Fibroblast of pulmonary artery (primary cell): ENCODE results near the gene SLC16A6.

ENCODE experiments used
- DNase-seq: peaks from one replicate; pipeline ENCODE4 v3.0.0-alpha.2; 2010; ENCODE audit warnings: low read depth
- H3K4me3 ChIP-seq: replicated peaks from 2 replicates; pipeline ENCODE4 v1.5.1; 2011; ENCODE audit warnings: low read depth, mild to moderate bottlenecking, control low read depth, low read length, moderate library complexity
- CTCF ChIP-seq: IDR thresholded peaks from 2 replicates; pipeline ENCODE4 v1.5.1; 2011; ENCODE audit warnings: mild to moderate bottlenecking, control low read depth, low read length, inconsistent platforms; ENCODE audit errors: missing control alignments

Gene SLC16A6

GRCh38 chr17:68249354-68249765 is 41.6 kb downstream of the SLC16A6 start:
- DNase-seq = no peak
- TF ChIP-seq CTCF = no peak
- H3K4me3 ChIP-seq = no peak overlapping the region

- peak overlapping the region; percentile 79 for H3K4me3 ChIP-seq
- DNase-seq = no peak
- TF ChIP-seq CTCF = no peak
These were observed 42.0 kb downstream of the SLC16A6 start for GRCh38 chr17:68248891-68249290.

GRCh38 chr17:68248199-68248825 is 42.6 kb downstream of the SLC16A6 start:
- peak; percentile 73 for DNase-seq
- H3K4me3 ChIP-seq = peak overlapping the region; percentile 79
- no peak for TF ChIP-seq CTCF

DNA sequence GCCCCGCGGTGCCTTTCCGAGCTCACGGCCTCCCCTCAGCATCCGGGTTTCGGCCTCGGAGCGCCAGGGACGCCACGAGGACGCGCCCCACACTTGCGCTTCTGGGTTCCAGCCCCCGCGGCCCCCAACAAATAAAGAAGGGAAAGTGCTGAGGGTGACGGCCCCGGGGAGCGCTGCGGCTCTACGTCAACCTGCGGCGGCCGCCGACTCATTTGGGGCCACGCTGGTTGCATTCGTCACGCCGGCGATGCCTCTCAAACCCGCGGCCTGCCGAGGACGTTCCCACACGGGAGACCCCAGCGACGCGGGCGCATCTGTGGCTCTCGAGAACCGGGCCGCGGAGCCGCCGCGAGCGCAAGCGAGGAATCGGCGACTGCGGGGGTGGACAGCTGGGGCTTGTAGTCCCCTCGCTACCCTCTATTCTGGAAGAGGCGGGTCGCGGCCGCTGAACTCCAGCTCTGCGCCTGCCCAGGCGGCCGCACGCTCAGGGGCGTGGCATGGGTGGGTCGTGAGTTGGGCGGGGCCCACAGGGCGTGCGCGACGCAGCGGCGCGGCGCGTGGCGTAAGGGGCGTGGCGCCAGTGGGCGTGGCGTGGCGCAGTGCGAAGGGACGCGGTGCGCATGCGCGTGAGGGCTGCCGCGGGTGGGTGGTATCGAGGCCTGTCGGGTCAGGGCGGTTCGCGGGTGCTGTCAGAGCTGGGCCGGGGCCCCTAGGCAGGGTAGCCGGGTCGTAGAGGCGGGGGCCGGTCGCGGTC is 43.3 kb downstream of the SLC16A6 start, which contains the start of gene AMZ2:
Gene AMZ2, plus strand, starts transcription at position 599 of the 754 bp plus-strand sequence. CDS start 2,145 bp downstream, outside the sequence.
- H3K4me3 ChIP-seq = peak within 1 kb of the TSS; percentile 79
- no peak for TF ChIP-seq CTCF
- DNase-seq = peak; percentile 95

DNA sequence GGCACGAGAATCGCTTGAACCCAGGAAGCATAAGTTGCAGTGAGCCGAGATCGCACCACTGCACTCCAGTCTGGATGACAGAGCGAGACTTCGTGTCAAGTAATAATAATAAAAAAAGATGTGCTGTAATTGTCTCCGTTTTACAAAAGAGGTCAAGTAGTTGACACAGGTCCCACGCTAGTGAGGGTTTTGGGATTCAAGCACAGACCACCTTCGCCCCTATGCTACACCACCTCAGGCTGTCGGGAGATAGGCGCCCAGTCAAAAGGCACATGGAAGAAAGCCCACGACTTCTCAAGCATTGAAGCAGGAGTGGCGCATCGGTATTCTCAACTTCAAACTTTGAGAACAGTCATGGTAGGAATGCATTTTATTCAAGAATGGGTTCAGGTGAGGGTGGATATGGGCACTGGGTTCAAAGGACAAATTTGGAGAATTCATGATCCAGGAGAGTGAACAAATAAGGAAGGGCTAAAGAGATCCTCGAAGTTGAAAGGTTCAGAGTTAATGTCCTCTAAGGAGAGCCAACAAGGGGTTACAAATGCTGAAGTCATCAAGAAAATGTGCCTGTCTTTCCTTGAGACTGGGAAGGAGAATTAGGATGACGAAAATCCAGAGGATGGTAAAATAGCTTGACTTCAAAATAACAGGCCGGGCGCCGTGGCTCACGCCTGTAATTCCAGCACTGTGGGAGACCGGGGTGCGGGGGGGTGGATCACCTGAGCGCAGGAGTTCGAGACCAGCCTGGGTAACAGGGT is 44.5 kb downstream of the SLC16A6 start:
- no peak for TF ChIP-seq CTCF
- no peak for DNase-seq
- H3K4me3 ChIP-seq = no peak overlapping the region

DNA sequence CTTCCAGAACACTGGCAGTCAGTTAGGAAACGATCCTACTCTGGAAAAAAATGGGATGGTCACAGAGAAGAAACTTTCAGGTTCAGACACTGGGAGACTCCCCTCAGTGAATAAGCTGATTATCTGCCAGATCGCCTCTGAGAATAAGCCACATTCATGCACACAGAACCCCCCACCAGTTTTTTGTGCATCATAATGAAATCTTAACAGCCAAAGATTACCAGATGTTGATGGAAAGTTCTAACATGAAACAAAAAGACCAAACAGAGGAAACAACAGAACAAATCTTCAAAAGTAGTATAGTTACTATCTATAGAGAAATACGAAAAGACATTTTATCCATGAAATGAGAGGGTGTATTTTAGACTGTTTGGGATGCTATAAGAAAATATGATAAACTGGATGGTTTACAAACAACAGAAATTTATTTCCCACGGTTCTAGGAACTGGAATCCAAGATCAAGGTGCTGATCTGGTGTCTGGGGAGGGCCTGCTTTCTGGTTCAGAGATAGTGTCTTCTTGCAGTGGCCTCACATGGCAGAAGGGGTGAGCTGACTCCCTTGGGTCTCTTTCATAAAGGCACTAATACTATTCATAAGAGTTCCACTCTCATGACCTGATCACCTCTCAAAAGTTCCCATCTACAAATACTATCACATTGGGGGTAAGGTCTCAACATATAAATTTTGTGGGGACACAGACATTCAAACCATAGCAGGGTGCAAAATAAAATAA is 51.1 kb downstream of the SLC16A6 start:
- no peak for TF ChIP-seq CTCF
- H3K4me3 ChIP-seq = no peak overlapping the region

More for the DNA sequence above, 51.1 kb downstream of the SLC16A6 start:
- DNase-seq = no peak
